OCI-LY3 (cell line): ENCODE measurements around the gene ADAMTS10.
"Not testable (repeated sequence)": the region's sequence is repeated elsewhere in the genome, so short reads cannot be mapped to it uniquely, and the experiment has no call there.

ENCODE experiments used
- H2AFZ ChIP-seq: fragments of 200-600, 300-600 bp; shearing (Covaris generic); 2 replicates; pipeline ENCODE4 v1.6.0; 2014; ENCODE audit warnings: antibody characterized with exemption, low read depth, low read length
- H3K27ac ChIP-seq: fragments of 200-600, 300-600 bp; sonication (generic); 2 replicates; pipeline ENCODE4 v1.5.1; 2014; ENCODE audit warnings: mild to moderate bottlenecking, low read length, moderate library complexity, mixed read lengths
- H3K27me3 ChIP-seq: fragments of 200-600, 300-600 bp; sonication (generic); 2 replicates; pipeline ENCODE4 v1.6.1; 2014; ENCODE audit warnings: low read depth, low read length, mixed read lengths
- H3K36me3 ChIP-seq: fragments of 200-600, 300-600 bp; sonication (generic); replicated peaks from 2 replicates; pipeline ENCODE3; 2014; ENCODE audit warnings: low read depth, low read length, mixed read lengths
- H3K4me1 ChIP-seq: fragments of 300-600, 200-600 bp; sonication (generic); 2 replicates; pipeline ENCODE4 v1.6.1; 2014; ENCODE audit warnings: low read length, mixed read lengths
- H3K4me2 ChIP-seq: fragments of 200-600, 300-600 bp; sonication (generic); 2 replicates; pipeline ENCODE4 v1.6.1; 2014; ENCODE audit warnings: low read length, mixed read lengths
- H3K4me3 ChIP-seq: fragments of 300-600, 200-600 bp; sonication (generic); 2 replicates; pipeline ENCODE4 v1.5.1; 2014; ENCODE audit warnings: antibody characterized with exemption, mild to moderate bottlenecking, low read length, moderate library complexity
- H3K79me2 ChIP-seq: fragments of 300-600, 200-600 bp; shearing (Covaris generic); 2 replicates; pipeline ENCODE4 v1.6.1; 2014; ENCODE audit warnings: mild to moderate bottlenecking, low read length, mixed read lengths
- H3K9ac ChIP-seq: fragments of 300-600, 200-600 bp; shearing (Covaris generic); 2 replicates; pipeline ENCODE4 v1.6.0; 2014; ENCODE audit warnings: mild to moderate bottlenecking, low read length, moderate library complexity
- H3K9me3 ChIP-seq: fragments of 200-600, 300-600 bp; shearing (Covaris generic); 2 replicates; pipeline ENCODE4 v1.6.1; 2014; ENCODE audit warnings: low read length, mixed read lengths; ENCODE audit not compliant: insufficient read depth
- H4K20me1 ChIP-seq: fragments of 200-600, 300-600 bp; sonication (generic); 2 replicates; pipeline ENCODE4 v1.6.1; 2016; ENCODE audit warnings: low read length, mixed read lengths; ENCODE audit not compliant: insufficient read depth
- CTCF ChIP-seq: fragments of 200-600, 300-600 bp; sonication (generic); IDR thresholded peaks from 2 replicates; pipeline ENCODE4 v1.5.1; 2014; ENCODE audit warnings: antibody characterized with exemption, low read length, low read depth
- EZH2phosphoT487 ChIP-seq: fragments of 200-600 bp; shearing (Covaris generic); IDR thresholded peaks from 2 replicates; pipeline ENCODE4 v1.6.1; 2018; ENCODE audit warnings: antibody characterized with exemption, mixed run types, low read depth

Gene ADAMTS10

DNA sequence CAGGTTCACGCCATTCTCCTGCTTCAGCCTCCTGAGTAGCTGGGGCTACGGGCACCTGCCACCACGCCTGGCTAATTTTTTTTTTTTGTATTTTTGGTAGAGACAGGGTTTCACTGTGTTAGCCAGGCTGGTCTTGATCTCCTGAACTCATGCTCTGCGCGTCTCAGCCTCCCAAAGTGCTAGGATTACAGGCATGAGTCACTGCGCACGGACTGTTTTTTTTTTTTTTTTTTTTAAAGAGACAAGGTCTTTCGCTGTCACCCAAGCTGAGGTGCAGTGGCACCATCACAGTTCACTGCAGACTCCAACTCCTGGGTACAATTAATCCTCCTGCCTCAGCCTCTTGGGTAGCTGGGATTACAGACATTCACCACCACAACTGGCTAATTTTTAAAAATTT, 8.2 kb upstream of the ADAMTS10 start:
- no peak overlapping the region for H3K9ac ChIP-seq
- H4K20me1 ChIP-seq: no peaks in the 10 kb centered on the region
- no peak overlapping the region for H3K4me3 ChIP-seq
- H3K36me3 ChIP-seq: no peaks in the 10 kb centered on the region
- TF ChIP-seq CTCF: no peak
- TF ChIP-seq EZH2phosphoT487: no peak
- H3K4me2 ChIP-seq: no peak overlapping the region
- H3K4me1 ChIP-seq: no peaks in the 10 kb centered on the region
- no peak overlapping the region for H2AFZ ChIP-seq
- H3K27me3 ChIP-seq: no peaks in the 10 kb centered on the region
- no peaks in the 10 kb centered on the region for H3K79me2 ChIP-seq
- no peaks in the 10 kb centered on the region for H3K9me3 ChIP-seq
- no peak overlapping the region for H3K27ac ChIP-seq

- Histone ChIP-seq H3K36me3 (no peaks in the 10 kb centered on the region), H3K9me3 (no peaks in the 10 kb centered on the region), H2AFZ (no peak overlapping the region), H3K27me3 (no peaks in the 10 kb centered on the region), H3K4me1 (no peaks in the 10 kb centered on the region), H4K20me1 (no peaks in the 10 kb centered on the region), H3K27ac (no peak overlapping the region), H3K9ac (no peak overlapping the region), H3K79me2 (no peaks in the 10 kb centered on the region), H3K4me3 (no peak overlapping the region), H3K4me2 (no peak overlapping the region)
- TF ChIP-seq EZH2phosphoT487 (no peak), CTCF (no peak)
These were observed 7.5 kb upstream of the ADAMTS10 start for GRCh38 chr19:8617984-8618383.

DNA sequence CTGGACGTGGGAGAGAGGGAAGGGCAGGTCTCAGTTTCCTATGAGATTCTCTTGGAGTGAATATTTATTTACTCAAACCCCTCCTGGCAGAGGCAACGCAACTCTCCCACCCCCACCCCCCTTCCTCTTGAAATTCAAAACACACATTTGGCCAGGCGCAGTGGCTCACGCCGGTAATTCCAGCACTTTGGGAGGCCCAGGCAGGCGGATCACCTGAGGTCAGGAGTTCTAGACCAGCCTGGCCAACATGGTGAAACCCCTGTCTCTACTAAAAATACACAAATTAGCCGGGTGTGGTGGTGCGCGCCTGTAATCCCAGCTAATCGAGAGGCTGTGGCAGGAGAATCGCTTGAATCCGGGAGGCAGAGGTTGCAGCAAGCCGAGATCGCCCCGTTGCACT, 6.8 kb upstream of the ADAMTS10 start:
- H3K9me3 ChIP-seq, H4K20me1 ChIP-seq, H3K27ac ChIP-seq, H2AFZ ChIP-seq, H3K4me2 ChIP-seq, H3K4me3 ChIP-seq, H3K9ac ChIP-seq, H3K36me3 ChIP-seq, H3K79me2 ChIP-seq, H3K4me1 ChIP-seq, H3K27me3 ChIP-seq: not testable (repeated sequence)

DNA sequence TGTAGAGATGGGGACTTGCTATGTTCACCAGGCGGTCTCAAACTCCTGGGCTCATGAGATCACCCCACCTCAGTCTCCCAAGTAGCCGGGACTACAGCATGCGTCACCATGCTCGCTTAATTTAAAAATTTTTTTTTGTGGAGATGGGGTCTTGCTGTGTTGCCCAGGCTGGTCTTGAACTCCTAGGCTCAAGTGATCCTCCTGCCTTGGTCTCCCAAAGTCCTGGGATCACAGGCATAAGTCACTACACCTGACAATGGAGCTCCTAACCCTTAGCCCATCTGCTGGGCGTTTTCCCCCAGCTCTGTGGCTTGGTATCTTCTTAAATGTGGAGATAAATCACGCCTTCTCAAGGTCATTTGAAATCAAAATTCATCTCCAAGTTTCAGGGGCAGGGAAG, 6.3 kb upstream of the ADAMTS10 start:
- no peaks in the 10 kb centered on the region for H4K20me1 ChIP-seq
- no peak overlapping the region for H3K4me2 ChIP-seq
- H3K4me3 ChIP-seq: no peak overlapping the region
- TF ChIP-seq CTCF: no peak
- TF ChIP-seq EZH2phosphoT487: no peak
- H3K79me2 ChIP-seq: no peaks in the 10 kb centered on the region
- H3K27me3 ChIP-seq: no peaks in the 10 kb centered on the region
- no peak overlapping the region for H3K27ac ChIP-seq
- H3K9me3 ChIP-seq: no peaks in the 10 kb centered on the region
- H3K4me1 ChIP-seq: no peaks in the 10 kb centered on the region
- H3K36me3 ChIP-seq: no peaks in the 10 kb centered on the region
- no peak overlapping the region for H3K9ac ChIP-seq
- no peak overlapping the region for H2AFZ ChIP-seq
